ENCODE measurements around the gene DNAJB13.

DNAJB13 gene

GRCh38 chr11:74005721-74006517 lies 55.1 kb downstream of the DNAJB13 start:
- DNase-seq (ENCODE audit: low read depth in 1 of 2, low spot score in 1 of 2), result no peak
- Histone ChIP-seq H3K27me3 (ENCODE audit: insufficient read depth, poor library complexity, severe bottlenecking) (no peaks in the 10 kb centered on the region), H3K4me3 (replicated peaks; ENCODE audit: insufficient read depth, low read length) (no peak overlapping the region), H3K27ac (replicated peaks) (no peak overlapping the region)
- TF ChIP-seq REST (IDR thresholded peaks at IDR 0.05; ENCODE audit: insufficient replicate concordance, low read depth) (no peak), POLR2AphosphoS5 (IDR thresholded peaks at IDR 0.05; ENCODE audit: low read depth) (no peak), CTCF (IDR thresholded peaks at IDR 0.05; ENCODE audit: insufficient read depth, low read length) (no peak), GABPA (IDR thresholded peaks at IDR 0.05; ENCODE audit: low read depth) (no peak)

- Histone ChIP-seq H3K4me3 (replicated peaks; ENCODE audit: insufficient read depth, low read length) (no peak overlapping the region), H3K27ac (replicated peaks) (no peak overlapping the region), H3K27me3 (ENCODE audit: insufficient read depth, poor library complexity, severe bottlenecking) (no peaks in the 10 kb centered on the region)
- no peak for TF ChIP-seq POLR2AphosphoS5 (IDR thresholded peaks at IDR 0.05; ENCODE audit: low read depth)
- no peak for TF ChIP-seq SPI1 (IDR thresholded peaks at IDR 0.05; ENCODE audit: borderline replicate concordance, low read depth)
- no peak for TF ChIP-seq REST (IDR thresholded peaks at IDR 0.05; ENCODE audit: insufficient replicate concordance, low read depth)
- no peak for TF ChIP-seq GABPA (IDR thresholded peaks at IDR 0.05; ENCODE audit: low read depth)
- no peak for TF ChIP-seq CTCF (IDR thresholded peaks at IDR 0.05; ENCODE audit: insufficient read depth, low read length)
- DNase-seq (ENCODE audit: low read depth in 1 of 2, low spot score in 1 of 2), result no peak
Measured at GRCh38 chr11:74006743-74007304, 56.0 kb downstream of the DNAJB13 start.

GRCh38 chr11:74007691-74008372 lies 57.0 kb downstream of the DNAJB13 start:
- DNase-seq (ENCODE audit: low read depth in 1 of 2, low spot score in 1 of 2), result no peak
- TF ChIP-seq GABPA (IDR thresholded peaks at IDR 0.05; ENCODE audit: low read depth) (no peak), REST (IDR thresholded peaks at IDR 0.05; ENCODE audit: insufficient replicate concordance, low read depth) (no peak), POLR2AphosphoS5 (IDR thresholded peaks at IDR 0.05; ENCODE audit: low read depth) (no peak), CTCF (IDR thresholded peaks at IDR 0.05; ENCODE audit: insufficient read depth, low read length) (no peak), SPI1 (IDR thresholded peaks at IDR 0.05; ENCODE audit: borderline replicate concordance, low read depth) (no peak)
- Histone ChIP-seq H3K27me3 (ENCODE audit: insufficient read depth, poor library complexity, severe bottlenecking) (no peaks in the 10 kb centered on the region), H3K4me3 (replicated peaks; ENCODE audit: insufficient read depth, low read length) (no peak overlapping the region), H3K27ac (replicated peaks) (no peak overlapping the region)

Data from HL-60 (cell line).